H1 (cell line): ENCODE results near the gene USP8. TPM values are rescaled to one million over a fixed set of nuclear protein-coding genes. Genes with fewer than 3 reads are reported as not detected.

Experiments
- ATF3 ChIP-seq: IDR thresholded peaks from 2 replicates; pipeline ENCODE4 v1.6.1; 2011; ENCODE audit warnings: low read depth, mild to moderate bottlenecking, low read length; ENCODE audit not compliant: insufficient read depth
- CHD1 ChIP-seq: IDR thresholded peaks from 2 replicates; pipeline ENCODE4 v1.6.1; 2012; ENCODE audit warnings: low read depth, low read length, improper control_type of control experiment
- CHD2 ChIP-seq: IDR thresholded peaks from 2 replicates; pipeline ENCODE4 v1.6.1; 2012; ENCODE audit warnings: low read length, improper control_type of control experiment
- CHD7 ChIP-seq: fragments of 300-600 bp; sonication (generic); IDR thresholded peaks from 2 replicates; pipeline ENCODE4 v1.7.1; 2012; ENCODE audit warnings: low read length, moderate library complexity, mild to moderate bottlenecking, inconsistent platforms; ENCODE audit not compliant: insufficient replicate concordance
- FOSL1 ChIP-seq: IDR thresholded peaks from 2 replicates; pipeline ENCODE4 v1.6.1; 2011; ENCODE audit warnings: mild to moderate bottlenecking, low read depth, low read length, moderate library complexity; ENCODE audit not compliant: insufficient read depth
- JUN ChIP-seq: IDR thresholded peaks from 2 replicates; pipeline ENCODE4 v1.6.1; 2011; ENCODE audit warnings: low read depth, mild to moderate bottlenecking, improper control_type of control experiment, low read length
- RBBP5 ChIP-seq: IDR thresholded peaks from 2 replicates; pipeline ENCODE4 v1.7.1; 2012; ENCODE audit warnings: low read depth, mild to moderate bottlenecking, inconsistent platforms, low read length, moderate library complexity, borderline replicate concordance
- RNF2 ChIP-seq: fragments of 200-900, 300-1000 bp; sonication (generic); IDR thresholded peaks from 2 replicates; pipeline ENCODE4 v1.7.1; 2016; ENCODE audit warnings: borderline replicate concordance, low read depth, mild to moderate bottlenecking, antibody characterized with exemption, low read length; ENCODE audit not compliant: poor library complexity, severe bottlenecking; ENCODE audit errors: missing control alignments
- SP1 ChIP-seq: IDR thresholded peaks from 2 replicates; pipeline ENCODE4 v1.6.1; 2011; ENCODE audit warnings: low read depth, low read length
- ZNF274 ChIP-seq: IDR thresholded peaks from 2 replicates; pipeline ENCODE4 v1.7.0; 2012; ENCODE audit warnings: low read length, borderline replicate concordance; ENCODE audit errors: extremely low read depth
- polyA plus RNA-seq, 7 experiments: library from polyadenylated mRNA; depleted of rRNA in 3 of 7; stranded (reverse) in 5 of 7; unstranded in 2 of 7; fragments of >200 nt in 5 of 7; fragments of 200-250 nt in 2 of 7; gene quantifications; 1 replicate in 5 of 7; 2 replicates in 1 of 7; 4 replicates in 1 of 7; pipeline versions ENCODE4 v1.2.1 to v1.2.3, GENCODE V29; 2011 to 2013; ENCODE audit warnings: missing spikeins in 2 of 7, mixed read lengths in 2 of 7
- total RNA-seq: library from RNA; stranded (reverse); fragmentation: NEBNext Ultra II Directional; extraction: Animal tissue kit (Norgen Biotek cat#: 25700); gene quantifications from 2 replicates; pipeline ENCODE4 v1.2.1, GENCODE V29; 2021
- TF ChIP-seq, protein P1 (sequence below): IDR thresholded peaks from 2 replicates; pipeline ENCODE4 v1.6.1; 2012; ENCODE audit warnings: inconsistent platforms

The USP8 gene
- total and polyA plus RNA-seq, 2 of the 8 experiments (the other 6 are each of a cell fraction or from before 2014, with no cell fraction given), result 19.9 to 66.2 TPM

GRCh38 chr15:50493625-50494024 is 69.4 kb downstream of the USP8 start (continued):
- TF ChIP-seq CHD7 (no peak), CHD2 (no peak), ZNF274 (no peak), RNF2 (no peak), ATF3 (no peak), CHD1 (no peak), JUN (no peak), SP1 (no peak), FOSL1 (no peak), RBBP5 (no peak)
- TF ChIP-seq, protein P1, sequence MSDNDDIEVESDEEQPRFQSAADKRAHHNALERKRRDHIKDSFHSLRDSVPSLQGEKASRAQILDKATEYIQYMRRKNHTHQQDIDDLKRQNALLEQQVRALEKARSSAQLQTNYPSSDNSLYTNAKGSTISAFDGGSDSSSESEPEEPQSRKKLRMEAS, result no peak
